ENCODE results near the gene PPP1R12B.
A peak's percentile ranks its signal among the peaks of the same experiment; 100 is the strongest.

DNA sequence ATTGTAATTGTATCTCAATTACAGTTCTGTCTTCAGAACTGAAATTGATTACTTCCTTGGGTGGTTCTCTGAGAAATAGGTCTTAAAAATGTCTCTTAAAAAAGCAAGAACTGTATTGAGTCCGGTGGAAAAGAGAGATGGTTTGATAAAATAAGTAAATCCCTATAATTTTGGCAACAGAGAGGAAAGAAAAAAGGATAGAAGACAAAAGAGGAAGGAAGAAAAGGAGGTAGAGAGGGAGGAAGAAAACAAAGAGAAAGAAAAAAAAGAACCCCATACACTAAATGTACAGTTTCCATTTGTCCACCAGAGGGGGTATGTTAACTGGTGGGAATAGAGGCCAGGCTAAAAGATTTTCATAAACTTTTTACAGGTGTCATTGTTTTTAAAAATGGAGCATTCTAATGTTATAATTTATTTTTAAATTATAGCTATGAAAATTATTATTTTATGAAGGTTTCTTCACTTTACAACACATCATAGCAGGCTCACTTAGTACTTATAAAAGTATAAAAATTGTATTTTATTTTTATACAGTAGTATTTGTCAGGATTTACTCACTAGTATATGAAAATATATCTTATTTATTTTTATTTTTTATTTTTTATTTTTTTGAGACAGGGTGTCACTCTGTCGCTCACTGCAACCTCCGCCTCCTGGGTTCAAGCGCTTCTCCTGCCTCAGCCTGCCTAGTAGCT is 4.7 kb upstream of the PPP1R12B start:
- TF ChIP-seq POLR2A (IDR thresholded peaks at IDR 0.05) = no peak
- TF ChIP-seq, protein P1, sequence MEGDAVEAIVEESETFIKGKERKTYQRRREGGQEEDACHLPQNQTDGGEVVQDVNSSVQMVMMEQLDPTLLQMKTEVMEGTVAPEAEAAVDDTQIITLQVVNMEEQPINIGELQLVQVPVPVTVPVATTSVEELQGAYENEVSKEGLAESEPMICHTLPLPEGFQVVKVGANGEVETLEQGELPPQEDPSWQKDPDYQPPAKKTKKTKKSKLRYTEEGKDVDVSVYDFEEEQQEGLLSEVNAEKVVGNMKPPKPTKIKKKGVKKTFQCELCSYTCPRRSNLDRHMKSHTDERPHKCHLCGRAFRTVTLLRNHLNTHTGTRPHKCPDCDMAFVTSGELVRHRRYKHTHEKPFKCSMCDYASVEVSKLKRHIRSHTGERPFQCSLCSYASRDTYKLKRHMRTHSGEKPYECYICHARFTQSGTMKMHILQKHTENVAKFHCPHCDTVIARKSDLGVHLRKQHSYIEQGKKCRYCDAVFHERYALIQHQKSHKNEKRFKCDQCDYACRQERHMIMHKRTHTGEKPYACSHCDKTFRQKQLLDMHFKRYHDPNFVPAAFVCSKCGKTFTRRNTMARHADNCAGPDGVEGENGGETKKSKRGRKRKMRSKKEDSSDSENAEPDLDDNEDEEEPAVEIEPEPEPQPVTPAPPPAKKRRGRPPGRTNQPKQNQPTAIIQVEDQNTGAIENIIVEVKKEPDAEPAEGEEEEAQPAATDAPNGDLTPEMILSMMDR (IDR thresholded peaks at IDR 0.05) = peak in 2 of 3 donors; percentile 41

Measured in ovary (tissue), 3 donors.